HG02642 (cell line): Measurements from ENCODE around the gene EMD.

Experiments used
- ATAC-seq: cut with Tn5 transposase; IDR thresholded peaks from one replicate; pipeline ENCODE4 v1.9.1; 2021; ENCODE audit warnings: mild to moderate bottlenecking; ENCODE audit not compliant: unreplicated experiment, poor library complexity

Gene EMD

DNA sequence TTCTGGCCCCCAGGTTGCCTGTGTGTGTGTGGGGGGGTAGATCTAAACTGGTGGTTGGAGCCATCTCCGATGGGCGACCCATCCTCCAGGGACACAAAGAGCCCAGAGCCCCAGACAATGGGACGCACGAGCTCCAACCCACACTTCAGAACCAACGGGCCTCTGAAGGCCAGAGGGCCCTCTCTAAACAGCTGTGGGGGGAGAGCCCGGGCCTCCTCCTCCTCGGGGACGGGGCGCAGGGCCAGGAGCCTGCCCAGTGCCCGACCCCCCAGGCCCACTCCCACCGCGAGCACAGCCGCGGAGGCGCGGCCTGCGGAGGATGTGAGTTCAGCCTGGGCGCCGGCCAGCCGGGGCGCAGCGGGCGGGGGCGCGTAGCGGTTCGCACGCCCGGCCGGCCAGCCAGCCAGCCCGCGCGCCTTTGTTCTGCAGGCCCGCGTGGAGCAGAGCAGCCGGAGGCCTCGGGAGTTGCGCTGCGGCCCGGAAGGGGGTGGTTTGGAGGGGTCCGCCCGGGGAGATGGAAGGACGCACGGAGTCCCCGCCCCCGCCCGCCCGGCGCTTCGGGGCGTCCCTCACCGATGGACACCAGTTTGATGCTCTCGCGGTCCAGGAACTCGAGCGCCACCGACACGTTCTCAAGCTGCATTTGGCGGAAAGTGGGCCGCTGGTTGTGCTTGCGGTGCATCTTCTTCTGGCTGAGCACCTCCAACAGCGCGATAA lies 8.6 kb upstream of the EMD start:
- ATAC-seq, result peak; percentile 1

- ATAC-seq, result peak; percentile 71
Measured at GRCh38 chrX:154371017-154371788, 7.9 kb upstream of the EMD start.

GRCh38 chrX:154371789-154372300 lies 7.2 kb upstream of the EMD start:
- ATAC-seq, result no peak

DNA sequence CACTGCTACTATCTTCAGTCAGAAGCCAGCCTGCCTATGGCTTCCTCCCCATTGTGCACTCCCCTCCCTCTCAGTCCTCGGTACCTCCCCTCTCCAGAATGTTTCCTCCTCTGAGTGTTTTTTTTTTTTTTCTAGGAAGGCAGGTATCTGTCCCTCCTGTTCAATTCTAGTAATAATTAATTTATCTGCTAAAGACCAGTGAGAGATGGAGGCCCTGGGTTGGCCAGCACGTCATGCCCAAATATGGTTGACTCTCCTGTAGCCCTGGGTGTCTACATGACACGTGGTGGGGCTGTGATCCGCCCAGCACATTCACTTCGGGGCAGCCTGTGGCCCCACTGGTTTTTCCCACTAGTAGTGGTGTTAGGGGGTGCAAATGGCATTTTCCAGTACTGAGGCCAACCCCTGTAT lies 6.5 kb upstream of the EMD start:
- no peak for ATAC-seq

- no peak for ATAC-seq
Measured at GRCh38 chrX:154373340-154374306, 5.5 kb upstream of the EMD start.

GRCh38 chrX:154374313-154375155 lies 4.6 kb upstream of the EMD start, which contains the start of gene FLNA:
TSS of gene FLNA (minus strand) at chrX:154374634. CDS start at chrX:154371245, 3,389 bp downstream.
- ATAC-seq, result no peak

- no peak for ATAC-seq
Measured at GRCh38 chrX:154375156-154375504, 4.0 kb upstream of the EMD start.

GRCh38 chrX:154376774-154377173 lies 2.3 kb upstream of the EMD start:
- no peak for ATAC-seq

GRCh38 chrX:154378059-154378798 lies 866 bp upstream of the EMD start:
- no peak for ATAC-seq

GRCh38 chrX:154379569-154379951 lies 465 bp downstream of the EMD start:
- peak; percentile 1 for ATAC-seq

DNA sequence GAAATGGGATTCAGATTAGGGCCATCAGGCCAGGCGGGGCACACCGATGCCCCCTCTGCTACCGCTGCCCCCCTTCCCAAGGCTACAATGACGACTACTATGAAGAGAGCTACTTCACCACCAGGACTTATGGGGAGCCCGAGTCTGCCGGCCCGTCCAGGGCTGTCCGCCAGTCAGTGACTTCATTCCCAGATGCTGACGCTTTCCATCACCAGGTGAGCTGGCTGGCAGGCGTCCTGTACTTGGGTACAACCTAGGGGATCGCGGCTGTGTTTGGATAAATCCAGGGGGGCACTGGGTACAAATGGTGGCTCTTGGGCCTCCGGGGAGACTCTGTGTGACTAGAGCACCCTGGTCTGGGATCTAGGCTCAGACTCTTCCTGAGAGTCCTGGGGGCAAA lies 1.1 kb downstream of the EMD start:
- no peak for ATAC-seq

GRCh38 chrX:154380787-154381186 lies 1.7 kb downstream of the EMD start:
- no peak for ATAC-seq

GRCh38 chrX:154381271-154381670 lies 2.2 kb downstream of the EMD start:
- ATAC-seq, result no peak

DNA sequence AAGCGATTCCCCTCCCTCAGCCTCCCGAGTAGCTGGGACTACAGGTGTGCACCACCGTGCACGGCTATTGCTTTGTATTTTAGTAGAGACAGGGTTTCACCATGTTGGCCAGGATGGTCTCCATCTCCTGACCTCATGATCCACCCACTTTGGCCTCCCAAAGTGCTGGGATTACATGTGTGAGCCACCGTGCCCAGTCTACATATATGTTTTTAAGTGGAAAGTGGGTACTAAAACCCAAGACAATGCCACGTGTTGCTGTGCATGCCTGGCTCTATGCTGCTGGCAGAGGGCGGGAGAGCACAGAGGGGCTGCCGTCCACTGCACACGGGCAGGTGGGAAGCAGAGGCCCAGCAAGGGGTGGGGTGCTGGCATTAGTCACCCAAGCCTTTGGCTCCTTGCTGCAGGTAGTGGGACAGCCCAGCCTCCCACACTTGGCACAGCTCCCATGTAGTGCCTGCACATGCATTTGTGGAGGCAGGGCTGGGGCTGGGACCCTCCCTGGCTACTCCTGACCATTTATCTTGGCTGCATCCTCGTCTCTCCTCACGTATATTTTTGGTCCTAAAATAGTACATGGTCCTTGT lies 3.5 kb downstream of the EMD start:
- no peak for ATAC-seq

DNA sequence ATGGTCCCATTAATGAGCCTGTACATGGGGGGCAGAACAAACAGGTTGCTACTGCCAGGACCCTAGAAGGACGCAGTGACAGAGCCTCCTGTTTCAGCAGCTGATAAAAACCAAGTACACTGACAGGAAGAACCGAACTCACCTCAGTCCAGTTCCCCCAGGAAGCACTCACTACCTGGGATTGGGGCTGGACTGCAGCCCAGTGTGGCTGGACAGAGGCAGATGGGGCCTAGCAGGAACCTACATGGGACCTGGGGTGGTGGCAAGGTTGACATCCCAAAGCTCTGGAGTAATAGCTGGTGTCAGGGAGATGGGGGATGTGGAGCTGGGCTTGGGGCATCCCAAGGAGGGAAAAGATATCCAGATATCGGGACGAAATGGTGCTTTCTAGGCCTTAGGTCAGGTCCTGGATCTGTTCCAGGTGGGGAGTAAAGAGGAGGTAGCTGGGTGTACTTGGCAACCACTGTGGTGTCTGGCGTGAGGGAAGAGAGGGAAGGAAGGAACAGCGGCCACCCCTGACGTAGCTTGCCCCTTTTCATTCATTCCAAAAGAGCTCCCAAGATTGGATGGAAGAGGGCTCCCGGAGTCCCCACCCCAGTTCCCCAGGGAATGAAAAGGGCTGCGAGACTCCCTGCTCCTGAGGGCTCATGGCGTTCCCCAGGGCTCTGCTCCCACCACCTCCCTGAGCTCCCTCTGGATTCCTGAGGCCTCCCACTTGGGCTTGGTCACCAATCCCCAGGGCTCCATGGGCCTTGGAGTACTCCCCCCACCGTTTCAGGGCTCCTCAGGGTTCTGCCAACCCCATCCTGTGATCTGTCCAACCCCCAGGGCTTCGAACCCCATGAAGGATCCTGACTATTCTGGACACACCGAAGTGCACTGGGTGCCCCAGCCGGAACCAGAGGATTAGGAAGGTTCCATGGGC lies 4.5 kb downstream of the EMD start:
- ATAC-seq, result no peak

DNA sequence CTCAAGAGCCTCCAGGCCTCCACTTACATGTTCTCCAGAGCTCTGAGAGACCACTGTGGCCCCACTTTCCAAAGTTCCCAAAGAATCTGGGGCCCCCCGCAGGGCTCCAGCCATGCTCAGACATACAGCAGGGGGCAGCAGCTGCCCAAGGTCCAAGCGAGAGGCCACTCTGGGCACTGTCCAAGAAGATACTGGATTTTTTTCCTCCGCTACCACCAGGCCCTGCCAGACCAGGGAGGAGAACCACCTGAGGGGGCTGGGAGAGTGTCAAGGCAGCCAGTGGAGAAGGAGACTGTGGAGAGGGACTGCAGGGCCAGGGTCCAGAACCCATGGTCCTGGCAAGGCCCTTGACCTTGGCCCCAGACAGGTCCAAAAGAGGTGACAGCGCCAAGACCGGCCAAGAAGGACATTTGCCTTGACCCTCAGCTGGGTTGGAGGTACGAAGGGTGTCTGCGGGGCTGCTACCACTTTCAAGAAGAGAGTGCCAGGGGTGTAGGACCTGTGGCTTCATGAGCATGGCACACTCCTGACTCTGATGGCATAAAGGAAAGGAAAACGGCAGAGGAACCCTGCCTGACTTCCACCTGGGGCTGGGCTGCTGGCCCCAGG lies 5.3 kb downstream of the EMD start:
- no peak for ATAC-seq

DNA sequence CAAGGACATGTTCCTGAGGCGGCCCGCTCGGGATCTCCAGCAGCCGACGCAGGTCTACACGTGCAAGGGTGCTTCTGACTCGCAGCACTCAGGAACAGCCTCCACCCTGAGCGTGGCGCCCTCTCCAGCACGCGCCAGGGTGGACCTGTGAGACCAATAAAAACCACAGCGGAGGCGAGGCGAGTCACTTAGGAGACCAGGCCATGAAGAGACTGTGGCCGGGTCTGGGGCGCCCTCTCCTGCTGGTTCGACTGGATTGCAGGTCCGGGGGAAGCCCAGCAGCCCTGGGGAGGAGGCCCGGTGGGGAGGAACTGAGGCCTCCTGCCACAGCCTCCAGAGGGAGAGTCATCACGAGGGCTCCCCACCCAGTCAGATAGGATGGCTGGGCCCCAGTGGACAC lies 9.0 kb downstream of the EMD start:
- peak; percentile 23 for ATAC-seq
